ENCODE results near the gene ABR. TPM values are rescaled to one million over a fixed set of nuclear protein-coding genes. Genes with fewer than 3 reads are reported as not detected.

ABR gene
- total and polyA plus RNA-seq, 2 of the 8 experiments (the other 6 are each of a cell fraction or from before 2014, with no cell fraction given) = 44.8 to 47.2 TPM

GRCh38 chr17:1119924-1120323, 59.9 kb downstream of the ABR start:
- Histone ChIP-seq H2BK5ac (ENCODE audit: low read depth, low read length) (no peak overlapping the region), H3K36me3 (ENCODE audit: control insufficient read depth in 2 of 4, insufficient read depth in 4 of 4, low read length in 3 of 4) (no peaks in the 10 kb centered on the region), H4K20me1 (replicated peaks in 1 of 2; ENCODE audit: control insufficient read depth in 1 of 2, insufficient read depth in 2 of 2, low read length in 2 of 2) (peaks cover 2 to 3% of the 10 kb centered on the region in 2 experiments), H2BK15ac (ENCODE audit: low read length) (no peak overlapping the region), H3K9me3 (ENCODE audit: insufficient read depth in 2 of 2, low read depth in 1 of 2, low read length in 1 of 2) (peaks cover 0 to 4% of the 10 kb centered on the region in 2 experiments; a peak in 1 of 4 replicates), H3K23ac (ENCODE audit: insufficient read length) (no peak overlapping the region), H3K14ac (ENCODE audit: insufficient read length) (no peak overlapping the region), H3K79me1 (ENCODE audit: low read depth, low read length) (no peaks in the 10 kb centered on the region), H3K27ac (ENCODE audit: low read depth, low read length) (no peak overlapping the region), H4K8ac (ENCODE audit: extremely low read depth, insufficient read depth, low read length) (no peak overlapping the region), H4K91ac (replicated peaks; ENCODE audit: insufficient read length, low read length) (no peak overlapping the region), H3K79me2 (ENCODE audit: control insufficient read depth in 1 of 2, insufficient read depth in 2 of 2, low read length in 2 of 2) (no peaks in the 10 kb centered on the region), H2BK120ac (replicated peaks; ENCODE audit: low read depth, low read length) (no peak overlapping the region), H2BK12ac (ENCODE audit: low read depth, low read length) (no peak overlapping the region), H3K27me3 (replicated peaks in 1 of 4; ENCODE audit: control insufficient read depth in 3 of 4, extremely low read depth in 1 of 4, insufficient read depth in 3 of 4, low read length in 3 of 4) (peaks cover 0 to 2% (median 0%) of the 10 kb centered on the region in 4 experiments; a peak in 1 of 7 replicates), H2AK5ac (ENCODE audit: low read depth, low read length) (no peak overlapping the region), H3K4me1 (replicated peaks in 1 of 4; ENCODE audit: control insufficient read depth in 3 of 4, insufficient read depth in 4 of 4, low read length in 3 of 4) (peaks cover 0 to 10% (median 5%) of the 10 kb centered on the region in 4 experiments; a peak in 6 of 7 replicates), H3K23me2 (ENCODE audit: low read depth, low read length) (no peaks in the 10 kb centered on the region), H3K4me2 (ENCODE audit: insufficient read depth in 1 of 2, low read depth in 2 of 2, low read length in 2 of 2) (no peak overlapping the region), H2AFZ (ENCODE audit: low read length) (no peak overlapping the region), H3K18ac (ENCODE audit: extremely low read depth, low read length) (no peak overlapping the region), H3K9ac (replicated peaks in 1 of 4; ENCODE audit: extremely low read depth in 1 of 4, low read depth in 3 of 4, low read length in 3 of 4) (no peak overlapping the region), H3K56ac (replicated peaks; ENCODE audit: insufficient read length, low read depth, low read length) (no peak overlapping the region), H2BK20ac (ENCODE audit: low read length) (no peak overlapping the region), H3K4me3 (ENCODE audit: extremely low read depth in 1 of 4, insufficient read depth in 2 of 4, low read depth in 3 of 4, low read length in 4 of 4) (no peak overlapping the region), H3K4ac (replicated peaks; ENCODE audit: insufficient read length, low read depth, low read length) (no peak overlapping the region), H4K5ac (ENCODE audit: insufficient read length, low read depth, low read length) (no peak overlapping the region)
- FAIRE-seq (no peak), DNase-seq (ENCODE audit: low read depth in 1 of 2, low spot score in 2 of 2) (no peak)
- POLR2A ChIA-PET (ENCODE audit: partially characterized antibody) = no interaction called here
- 77% methylated on average over 8 of the region's 8 CpGs; no CpG with 5 or more reads in 1 of the 2 experiments for WGBS, 2 experiments (ENCODE audit: extremely low coverage in 1 of 2, insufficient coverage in 1 of 2, insufficient read length in 1 of 2, insufficient replicate concordance in 2 of 2, low coverage in 1 of 2, low lambda C conversion rate in 2 of 2, missing lambda C conversion rate in 1 of 2)
- CTCF ChIA-PET (ENCODE audit: partially characterized antibody) = interaction anchor here (1.1 to 8.5 kb wide), 3 partner anchors 26 to 68 kb away, joined by 3 to 178 read pairs (median 3); no protein-coding TSS in a partner anchor
- TF ChIP-seq JUN (IDR thresholded peaks at IDR 0.05; ENCODE audit: low read depth, low read length) (no peak), GTF2F1 (IDR thresholded peaks at IDR 0.05; ENCODE audit: borderline replicate concordance, low read depth, low read length) (no peak), POLR2AphosphoS5 (IDR thresholded peaks at IDR 0.05; ENCODE audit: low read depth, low read length) (no peak), HDAC6 (IDR thresholded peaks at IDR 0.05; ENCODE audit: low read depth, low read length) (no peak), ZNF274 (IDR thresholded peaks at IDR 0.05; ENCODE audit: borderline replicate concordance, extremely low read depth, low read length) (no peak), BACH1 (IDR thresholded peaks at IDR 0.05; ENCODE audit: low read length) (no peak), GABPA (IDR thresholded peaks at IDR 0.05; ENCODE audit: borderline replicate concordance, insufficient read depth, low read length) (no peak), KDM1A (IDR thresholded peaks at IDR 0.05; ENCODE audit: borderline replicate concordance, low read length) (no peak), CREB1 (IDR thresholded peaks at IDR 0.05) (no peak), KDM5A (IDR thresholded peaks at IDR 0.05; ENCODE audit: low read length) (no peak), ATF3 (IDR thresholded peaks at IDR 0.05; ENCODE audit: insufficient read depth, low read depth, low read length) (no peak), SP4 (IDR thresholded peaks at IDR 0.05; ENCODE audit: low read length) (no peak), BCL11A (IDR thresholded peaks at IDR 0.05; ENCODE audit: low read depth in 2 of 2, low read length in 2 of 2) (no peak), CBX5 (IDR thresholded peaks at IDR 0.05; ENCODE audit: low read depth, low read length) (no peak), MAX (IDR thresholded peaks at IDR 0.05) (no peak)
